Gastrocnemius medialis (tissue), 4 donors: ENCODE data around the gene PSD4.

Experiments used
- CTCF ChIP-seq, 5 experiments: fragments of 450-650 bp in 3 of 5; fragments of 200-600 bp in 2 of 5; sonication (generic) in 2 of 5; IDR thresholded peaks in 4 of 5; conservative IDR thresholded peaks in 1 of 5; 1 replicate in 4 of 5; 2 replicates in 1 of 5; pipeline ENCODE4 v1.5.1; 2016 to 2019; ENCODE audit warnings: antibody characterized with exemption in 5 of 5, mild to moderate bottlenecking in 3 of 5, moderate library complexity in 3 of 5
- POLR2A ChIP-seq, 2 donors: fragments of 450-650 bp; IDR thresholded peaks; one replicate each; pipeline ENCODE4 v1.6.1; 2017; ENCODE audit warnings: antibody characterized with exemption in 2 of 2, mild to moderate bottlenecking in 2 of 2, moderate library complexity in 2 of 2

DNA sequence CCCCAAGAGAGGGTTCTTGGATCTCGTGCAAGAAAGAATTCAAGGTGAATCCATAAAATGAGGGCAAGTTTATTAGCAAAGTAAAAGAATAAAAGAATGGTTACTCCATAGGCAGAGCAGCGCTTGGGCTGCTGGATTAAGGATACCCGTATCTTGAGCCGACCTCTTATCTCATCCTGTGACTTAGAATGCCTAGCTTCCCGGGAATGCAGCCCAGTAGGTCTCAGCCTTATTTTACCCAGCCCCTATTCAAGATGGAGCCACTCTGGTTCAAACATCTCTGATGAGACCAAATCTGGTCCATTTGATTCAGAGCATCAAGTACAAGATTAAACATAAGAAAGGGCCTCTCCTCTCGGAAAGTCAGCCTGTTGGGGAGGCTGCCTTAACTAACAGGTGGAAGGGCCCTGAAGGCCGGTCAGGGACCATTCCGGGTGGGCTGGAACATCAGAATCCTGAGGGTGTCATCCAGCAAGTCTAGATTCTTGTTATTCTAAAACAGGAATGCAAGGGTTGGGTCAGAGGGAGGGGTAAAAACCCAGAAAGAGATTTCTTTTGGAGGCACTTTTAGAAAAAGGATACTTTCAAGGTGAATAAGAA is 5.8 kb downstream of the PSD4 start:
- TF ChIP-seq CTCF (IDR thresholded peaks at IDR 0.05 in 4 of 5, conservative IDR thresholded peaks at IDR 0.05 in 1 of 5) (no peak), POLR2A (IDR thresholded peaks at IDR 0.05) (no peak)
